Measurements from ENCODE around the gene IFIT1B. TPM values are rescaled to one million over a fixed set of nuclear protein-coding genes. Genes with fewer than 3 reads are reported as not detected.

The IFIT1B gene
- total RNA-seq, 2 experiments from 2014 or later = not detected

GRCh38 chr10:89332123-89332633 is 45.7 kb upstream of the IFIT1B start:
- Mint-ChIP-seq H3K4me3 (peak overlapping the region; percentile 57), H3K9me3 (no peaks in the 10 kb centered on the region), H3K27ac (peak overlapping the region; percentile 46), H3K36me3 (ENCODE audit: low read depth) (no peaks in the 10 kb centered on the region), H3K27me3 (peaks cover 30% of the 10 kb centered on the region), H3K4me1 (ENCODE audit: low read depth) (peaks cover 55% of the 10 kb centered on the region)
- TF ChIP-seq CTCF (IDR thresholded peaks at IDR 0.05) = no peak
- ATAC-seq (peak; percentile 54), DNase-seq (peak; percentile 48)
- ChIA-PET POLR2A (interaction anchor here (0.6 to 1.3 kb wide), 7 partner anchors 9 to 83 kb away, joined by 3 to 5 read pairs (median 3); partner anchors contain the start of genes IFIT1 and IFIT5), CTCF (interaction anchor here (0.7 to 1.5 kb wide), 8 partner anchors 10 to 399 kb away, joined by 3 to 6 read pairs (median 3); partner anchors contain the start of gene IFIT5)
- intact Hi-C loops (cut with micrococcal nuclease) = no loop called here

- Mint-ChIP-seq H3K27ac (no peak overlapping the region), H3K9me3 (no peaks in the 10 kb centered on the region), H3K27me3 (peaks cover 29% of the 10 kb centered on the region), H3K36me3 (ENCODE audit: low read depth) (no peaks in the 10 kb centered on the region), H3K4me3 (no peak overlapping the region), H3K4me1 (ENCODE audit: low read depth) (peaks cover 52% of the 10 kb centered on the region)
- ChIA-PET CTCF (interaction anchor here (0.8 kb wide), 1 partner anchor 40 kb away, joined by 4 read pairs; no protein-coding TSS in a partner anchor), POLR2A (no interaction called here)
- no peak for ATAC-seq
- DNase-seq = no peak
- TF ChIP-seq CTCF (IDR thresholded peaks at IDR 0.05) = no peak
- intact Hi-C loops (cut with micrococcal nuclease) = no loop called here
These were observed 42.6 kb upstream of the IFIT1B start for GRCh38 chr10:89335226-89335625.

DNA sequence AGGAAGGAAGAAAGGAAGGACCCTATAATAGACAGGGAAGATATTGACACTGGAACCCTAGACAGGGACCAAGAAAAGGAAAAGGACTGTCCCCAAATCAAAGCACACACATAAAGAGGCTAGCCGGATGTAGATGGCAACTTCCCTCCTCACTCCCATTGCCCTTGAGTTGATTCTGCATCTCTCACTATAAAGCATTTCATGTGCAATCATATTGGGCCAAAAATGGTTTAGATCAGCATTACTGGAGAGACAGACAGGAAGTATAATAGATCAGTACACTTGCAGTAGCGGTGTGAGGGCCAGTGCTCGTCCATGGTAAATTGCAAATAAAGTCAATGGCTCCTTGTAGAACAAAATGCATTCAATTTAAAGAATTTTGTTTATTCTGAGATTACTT is 41.6 kb upstream of the IFIT1B start:
- POLR2A ChIA-PET = no interaction called here

DNA sequence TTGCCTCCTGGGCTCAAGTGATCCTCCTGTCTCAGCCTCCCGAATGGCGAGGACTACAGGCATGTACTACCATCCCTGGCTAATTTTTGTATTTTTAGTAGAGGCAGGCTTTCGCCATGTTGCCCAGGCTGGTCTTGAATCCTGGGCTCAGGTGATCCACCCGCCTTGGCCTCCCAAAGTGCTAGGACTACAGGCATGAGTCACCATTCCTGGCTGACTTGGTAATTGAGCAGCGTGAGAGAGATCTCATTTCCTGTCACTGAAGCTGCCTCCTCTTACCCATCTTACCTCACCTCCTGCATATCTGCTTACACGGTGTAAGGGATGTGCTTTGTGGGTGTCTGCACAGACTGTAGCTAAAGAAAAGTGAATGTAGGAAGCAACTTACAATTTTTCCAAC is 40.4 kb upstream of the IFIT1B start:
- H3K4me3 Mint-ChIP-seq = no peak overlapping the region
- DNase-seq (peak; percentile 62), ATAC-seq (peak; percentile 62)
- H3K36me3 Mint-ChIP-seq (ENCODE audit: low read depth) = no peaks in the 10 kb centered on the region
- H3K27ac Mint-ChIP-seq = no peak overlapping the region
- intact Hi-C loops (cut with micrococcal nuclease) = no loop called here
- CTCF ChIA-PET = interaction anchor here (0.7 to 1.4 kb wide), 2 partner anchors 32 to 52 kb away, joined by 3 to 4 read pairs; no protein-coding TSS in a partner anchor
- H3K9me3 Mint-ChIP-seq = no peaks in the 10 kb centered on the region
- POLR2A ChIA-PET = interaction anchor here (0.9 to 1.4 kb wide), 3 partner anchors 10 to 36 kb away, joined by 3 read pairs; partner anchors contain the start of genes IFIT2 and IFIT3
- peaks cover 42% of the 10 kb centered on the region for H3K4me1 Mint-ChIP-seq (ENCODE audit: low read depth)
- TF ChIP-seq CTCF (IDR thresholded peaks at IDR 0.05) = no peak
- H3K27me3 Mint-ChIP-seq = peaks cover 30% of the 10 kb centered on the region

More for the DNA sequence above, 41.6 kb upstream of the IFIT1B start:
- Mint-ChIP-seq H3K27ac (no peak overlapping the region), H3K4me1 (ENCODE audit: low read depth) (peaks cover 49% of the 10 kb centered on the region), H3K36me3 (ENCODE audit: low read depth) (no peaks in the 10 kb centered on the region), H3K27me3 (peaks cover 27% of the 10 kb centered on the region), H3K9me3 (no peaks in the 10 kb centered on the region), H3K4me3 (no peak overlapping the region)
- ATAC-seq (no peak), DNase-seq (no peak)
- TF ChIP-seq CTCF (IDR thresholded peaks at IDR 0.05) = no peak
- intact Hi-C loops (cut with micrococcal nuclease) = no loop called here
- CTCF ChIA-PET = interaction anchor here (1.4 kb wide), 1 partner anchor 33 kb away, joined by 4 read pairs; no protein-coding TSS in a partner anchor

- Mint-ChIP-seq H3K36me3 (ENCODE audit: low read depth) (no peaks in the 10 kb centered on the region), H3K9me3 (no peaks in the 10 kb centered on the region), H3K27me3 (peaks cover 39% of the 10 kb centered on the region), H3K4me3 (no peak overlapping the region), H3K4me1 (ENCODE audit: low read depth) (peaks cover 29% of the 10 kb centered on the region), H3K27ac (no peak overlapping the region)
- CTCF ChIA-PET = interaction anchor here (0.7 to 1.0 kb wide), 2 partner anchors 9 to 81 kb away, joined by 3 read pairs; no protein-coding TSS in a partner anchor
- POLR2A ChIA-PET = interaction anchor here (1.4 kb wide), 1 partner anchor 11 kb away, joined by 3 read pairs; the partner anchor contains the start of gene IFIT3
- no peak for ATAC-seq
- DNase-seq = no peak
- no peak for TF ChIP-seq CTCF (IDR thresholded peaks at IDR 0.05)
- intact Hi-C loops (cut with micrococcal nuclease) = no loop called here
These were observed 39.1 kb upstream of the IFIT1B start for GRCh38 chr10:89338713-89339112.

All from activated CD8-positive, alpha-beta T cell treated with anti-CD3 and anti-CD28 coated beads for 36 hours (primary cell).